Mesenchymal stem cell (in vitro differentiated cells and primary cell): ENCODE data around the gene NRP1.

Experiments used
- DNase-seq: peaks from one replicate; pipeline ENCODE4 v3.0.0-alpha.2; 2013
- H2AFZ ChIP-seq: one replicate; pipeline ENCODE4 v1.6.1; 2013; ENCODE audit warnings: low read depth, mild to moderate bottlenecking, control low read depth, inconsistent platforms, low read length, moderate library complexity
- H2AK5ac ChIP-seq: 2 replicates; pipeline ENCODE4 v1.6.1; 2013; ENCODE audit warnings: low read length, moderate library complexity, mild to moderate bottlenecking, inconsistent platforms; ENCODE audit not compliant: severe bottlenecking
- H2BK120ac ChIP-seq: one replicate; pipeline ENCODE4 v1.6.1; 2013; ENCODE audit warnings: low read depth, mild to moderate bottlenecking, inconsistent platforms, low read length, moderate library complexity
- H2BK12ac ChIP-seq, 2 experiments: one replicate each; pipeline ENCODE4 v1.6.1; 2013; ENCODE audit warnings: inconsistent platforms in 2 of 2, low read length in 2 of 2, mild to moderate bottlenecking in 2 of 2, moderate library complexity in 2 of 2, control low read depth in 1 of 2
- H2BK15ac ChIP-seq: one replicate; pipeline ENCODE4 v1.6.1; 2013; ENCODE audit warnings: mild to moderate bottlenecking, low read depth, inconsistent platforms; ENCODE audit not compliant: poor library complexity, severe bottlenecking
- H2BK5ac ChIP-seq: 2 replicates; pipeline ENCODE4 v1.6.1; 2013; ENCODE audit warnings: low read depth, mild to moderate bottlenecking, low read length, control low read depth, inconsistent platforms; ENCODE audit not compliant: poor library complexity, severe bottlenecking
- H3K14ac ChIP-seq, 2 experiments: one replicate each; pipeline ENCODE4 v1.6.1; 2013; ENCODE audit warnings: inconsistent platforms in 2 of 2, low read length in 2 of 2, control low read depth in 1 of 2, mild to moderate bottlenecking in 1 of 2, moderate library complexity in 1 of 2
- H3K18ac ChIP-seq, 2 experiments: one replicate each; pipeline ENCODE4 v1.6.1; 2013; ENCODE audit warnings: inconsistent platforms in 2 of 2, low read length in 2 of 2, control low read depth in 1 of 2, low read depth in 1 of 2, mild to moderate bottlenecking in 1 of 2
- H3K23ac ChIP-seq, 2 experiments: one replicate each; pipeline ENCODE4 v1.6.1; 2013; ENCODE audit warnings: inconsistent platforms in 2 of 2, low read length in 2 of 2, mild to moderate bottlenecking in 2 of 2, moderate library complexity in 2 of 2, control low read depth in 1 of 2
- H3K27ac ChIP-seq: 2 replicates; pipeline ENCODE4 v1.5.1; 2013; ENCODE audit warnings: mild to moderate bottlenecking, moderate library complexity, low read length, control low read depth, inconsistent platforms; ENCODE audit not compliant: poor library complexity, severe bottlenecking
- H3K27me3 ChIP-seq, 2 experiments: 2 replicates each; pipeline versions ENCODE4 v1.6.1 to v1.7.0; 2013; ENCODE audit warnings: low read length in 2 of 2, mild to moderate bottlenecking in 2 of 2, moderate library complexity in 2 of 2, control low read depth in 1 of 2, inconsistent platforms in 1 of 2; ENCODE audit not compliant: control insufficient read depth in 1 of 2, insufficient read depth in 1 of 2
- H3K36me3 ChIP-seq, 2 experiments: 2 replicates each; pipeline versions ENCODE4 v1.6.1 to v1.7.0; 2013; ENCODE audit warnings: low read length in 2 of 2, control low read depth in 1 of 2, inconsistent platforms in 1 of 2, low read depth in 1 of 2, mild to moderate bottlenecking in 1 of 2; ENCODE audit not compliant: insufficient read depth in 2 of 2, control insufficient read depth in 1 of 2
- H3K4ac ChIP-seq, 2 experiments: one replicate each; pipeline ENCODE4 v1.6.1; 2013; ENCODE audit warnings: inconsistent platforms in 2 of 2, low read length in 2 of 2, mild to moderate bottlenecking in 2 of 2, moderate library complexity in 2 of 2, control low read depth in 1 of 2, low read depth in 1 of 2
- H3K4me1 ChIP-seq: 2 replicates; pipeline ENCODE4 v1.6.1; 2013; ENCODE audit warnings: low read depth, low read length, control low read depth; ENCODE audit not compliant: control insufficient read depth, insufficient read depth
- H3K4me2 ChIP-seq: 2 replicates; pipeline ENCODE4 v1.6.1; 2013; ENCODE audit warnings: low read length, mild to moderate bottlenecking, inconsistent platforms; ENCODE audit not compliant: poor library complexity, severe bottlenecking
- H3K4me3 ChIP-seq, 2 experiments: 2 replicates each; pipeline versions ENCODE4 v1.5.1 to v1.7.0; 2013; ENCODE audit warnings: low read length in 2 of 2, mild to moderate bottlenecking in 2 of 2, control low read depth in 1 of 2, low read depth in 1 of 2; ENCODE audit not compliant: insufficient read depth in 1 of 2
- H3K79me1 ChIP-seq: replicated peaks from 2 replicates; pipeline ENCODE4 v1.6.1; 2013; ENCODE audit warnings: mild to moderate bottlenecking, control low read depth, low read length, inconsistent platforms; ENCODE audit not compliant: poor library complexity, severe bottlenecking
- H3K9ac ChIP-seq: 2 replicates; pipeline ENCODE4 v1.7.0; 2013; ENCODE audit warnings: mild to moderate bottlenecking, low read length, moderate library complexity
- H3K9me3 ChIP-seq: 2 replicates; pipeline ENCODE4 v1.7.0; 2013; ENCODE audit warnings: mild to moderate bottlenecking, low read length; ENCODE audit not compliant: control insufficient read depth
- H4K8ac ChIP-seq: one replicate; pipeline ENCODE4 v1.6.1; 2013; ENCODE audit warnings: inconsistent platforms, mild to moderate bottlenecking, low read length, moderate library complexity
- H4K91ac ChIP-seq: one replicate; pipeline ENCODE4 v1.6.1; 2013; ENCODE audit warnings: mild to moderate bottlenecking, low read length, inconsistent platforms
- WGBS: methylation state at CpG from one replicate; pipeline ENCODE4 v1.1.7; 2013; ENCODE audit warnings: mixed read lengths; 5-methylcytosine and 5-hydroxymethylcytosine counted together

The NRP1 gene

DNA sequence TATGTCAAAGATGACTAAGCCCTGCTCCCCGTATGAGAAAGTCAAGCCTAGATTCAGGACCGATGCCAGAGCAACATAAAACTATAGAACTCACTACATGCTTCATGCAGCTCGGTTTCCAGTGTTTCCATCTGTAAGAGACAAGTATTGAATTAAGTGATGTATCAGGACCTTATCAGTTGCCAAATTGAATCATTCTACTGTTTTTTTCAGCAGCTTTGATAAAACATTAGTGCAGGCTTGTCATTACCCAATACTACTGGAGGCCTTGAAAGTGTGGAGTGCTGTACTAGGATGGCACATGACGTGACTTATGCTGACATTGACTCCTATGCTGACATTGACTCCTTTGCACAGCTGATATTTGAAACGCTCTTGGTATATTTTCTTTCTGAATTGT is 10.8 kb upstream of the NRP1 start:
- Histone ChIP-seq H3K27ac (no peak overlapping the region), H2BK120ac (no peak overlapping the region), H2AK5ac (no peak overlapping the region), H3K79me1 (no peaks in the 10 kb centered on the region), H2BK12ac (no peak overlapping the region), H3K23ac (no peak overlapping the region), H3K36me3 (no peaks in the 10 kb centered on the region), H3K4me1 (peaks cover 1% of the 10 kb centered on the region), H3K27me3 (no peaks in the 10 kb centered on the region), H3K4me2 (no peak overlapping the region), H4K91ac (no peak overlapping the region), H3K4me3 (peak overlapping the region in 1 of 2 experiments; percentile 21), H3K9me3 (peaks cover 5% of the 10 kb centered on the region), H3K9ac (no peak overlapping the region), H3K4ac (no peak overlapping the region), H2AFZ (no peak overlapping the region), H2BK15ac (no peak overlapping the region), H4K8ac (no peak overlapping the region), H2BK5ac (no peak overlapping the region), H3K18ac (no peak overlapping the region), H3K14ac (no peak overlapping the region)
- 97% methylated on average over 2 of the region's 5 CpGs for WGBS
- no peak for DNase-seq

- H3K27ac ChIP-seq, result no peak overlapping the region
- no peak overlapping the region for H3K4me2 ChIP-seq
- H3K9ac ChIP-seq, result no peak overlapping the region
- no peak overlapping the region for H3K23ac ChIP-seq
- no peak overlapping the region for H3K18ac ChIP-seq
- no peak overlapping the region for H3K4ac ChIP-seq
- no peak overlapping the region for H3K14ac ChIP-seq
- no peak overlapping the region for H4K8ac ChIP-seq
- H3K27me3 ChIP-seq, result no peaks in the 10 kb centered on the region
- 89% methylated on average over 2 of the region's 2 CpGs for WGBS
- H2AFZ ChIP-seq, result no peak overlapping the region
- peaks cover 5% of the 10 kb centered on the region for H3K9me3 ChIP-seq
- H3K79me1 ChIP-seq, result peaks cover 2% of the 10 kb centered on the region
- H2BK12ac ChIP-seq, result no peak overlapping the region
- no peak overlapping the region for H4K91ac ChIP-seq
- H2AK5ac ChIP-seq, result no peak overlapping the region
- peaks cover 1% of the 10 kb centered on the region for H3K4me1 ChIP-seq
- peak overlapping the region in 1 of 2 experiments; percentile 21 for H3K4me3 ChIP-seq
- H2BK15ac ChIP-seq, result peak overlapping the region; percentile 74
- DNase-seq, result no peak
- no peaks in the 10 kb centered on the region for H3K36me3 ChIP-seq
- H2BK5ac ChIP-seq, result no peak overlapping the region
- no peak overlapping the region for H2BK120ac ChIP-seq
Measured at GRCh38 chr10:33344676-33345075, 10.2 kb upstream of the NRP1 start.

- no peak overlapping the region for H3K14ac ChIP-seq
- H2AFZ ChIP-seq, result no peak overlapping the region
- H3K4me2 ChIP-seq, result no peak overlapping the region
- no peaks in the 10 kb centered on the region for H3K36me3 ChIP-seq
- no peak overlapping the region for H2BK5ac ChIP-seq
- no peak overlapping the region for H2BK120ac ChIP-seq
- H4K91ac ChIP-seq, result no peak overlapping the region
- no peak overlapping the region for H2BK12ac ChIP-seq
- H3K4ac ChIP-seq, result no peak overlapping the region
- H3K79me1 ChIP-seq, result peaks cover 5% of the 10 kb centered on the region
- peak overlapping the region; percentile 84 for H3K9ac ChIP-seq
- no peak overlapping the region for H3K23ac ChIP-seq
- no peak overlapping the region for H3K27ac ChIP-seq
- H3K4me1 ChIP-seq, result peaks cover 4% of the 10 kb centered on the region
- no peaks in the 10 kb centered on the region for H3K27me3 ChIP-seq
- no peak overlapping the region for H2AK5ac ChIP-seq
- no peak overlapping the region for H4K8ac ChIP-seq
- peaks cover 5% of the 10 kb centered on the region for H3K9me3 ChIP-seq
- no peak for DNase-seq
- no peak overlapping the region for H3K18ac ChIP-seq
- H3K4me3 ChIP-seq, result peak overlapping the region in 1 of 2 experiments; percentile 55
- no CpG with 5 or more reads among the region's 1 CpG for WGBS
- no peak overlapping the region for H2BK15ac ChIP-seq
Measured at GRCh38 chr10:33341637-33342036, 7.2 kb upstream of the NRP1 start.

DNA sequence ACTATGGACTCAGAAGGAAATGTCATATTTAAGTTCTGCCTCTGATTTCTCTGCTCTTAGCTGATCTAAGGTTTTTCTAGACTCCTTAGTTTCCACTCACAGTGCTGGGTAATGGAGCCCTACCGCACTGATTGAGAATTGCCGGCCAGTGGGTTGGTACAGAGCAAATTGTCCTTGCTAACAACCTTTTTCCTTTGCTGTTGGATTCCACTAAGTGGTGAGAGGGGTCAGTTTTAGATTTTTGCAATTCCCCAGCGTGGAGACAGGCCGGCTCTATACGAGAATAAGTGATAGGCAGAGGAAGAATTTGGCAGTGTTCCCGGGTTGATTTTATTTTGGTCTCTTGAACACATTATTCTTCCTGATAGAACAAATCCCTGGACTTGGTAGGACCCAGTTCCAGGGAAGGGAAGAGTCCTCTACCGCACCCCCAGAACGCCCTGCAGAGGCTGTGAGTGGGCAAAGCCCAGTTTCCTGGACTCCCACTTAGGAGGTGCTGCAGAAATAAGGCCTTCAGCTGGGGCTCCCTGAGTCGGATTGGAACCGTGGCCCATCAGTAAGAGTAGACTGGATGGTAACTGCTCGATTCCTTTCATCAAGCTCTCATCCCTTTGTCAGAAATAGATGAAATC is 3.0 kb upstream of the NRP1 start:
- peak overlapping the region in 1 of 2 experiments; percentile 43 for H3K4ac ChIP-seq
- WGBS, result 37% methylated on average over 10 of the region's 11 CpGs
- H3K4me2 ChIP-seq, result peak overlapping the region; percentile 100
- H3K9me3 ChIP-seq, result no peaks in the 10 kb centered on the region
- H2AK5ac ChIP-seq, result peak overlapping the region; percentile 46
- peak overlapping the region; percentile 89 for H3K27ac ChIP-seq
- H2BK12ac ChIP-seq, result peak overlapping the region; percentile 7 to 32
- peak overlapping the region; percentile 36 for H2BK15ac ChIP-seq
- peak overlapping the region; percentile 74 to 91 for H3K18ac ChIP-seq
- H2AFZ ChIP-seq, result no peak overlapping the region
- H3K14ac ChIP-seq, result no peak overlapping the region
- no peak overlapping the region for H2BK120ac ChIP-seq
- no peaks in the 10 kb centered on the region for H3K27me3 ChIP-seq
- peak; percentile 67 for DNase-seq
- peak overlapping the region; percentile 81 to 87 for H3K4me3 ChIP-seq
- no peak overlapping the region for H4K91ac ChIP-seq
- no peak overlapping the region for H2BK5ac ChIP-seq
- peak overlapping the region; percentile 100 for H3K9ac ChIP-seq
- peaks cover 7% of the 10 kb centered on the region for H3K79me1 ChIP-seq
- peak overlapping the region in 1 of 2 experiments; percentile 65 for H3K23ac ChIP-seq
- H3K36me3 ChIP-seq, result peaks cover 0 to 7% of the 10 kb centered on the region in 2 experiments
- H3K4me1 ChIP-seq, result peaks cover 4% of the 10 kb centered on the region
- peak overlapping the region; percentile 8 for H4K8ac ChIP-seq
